IMR-90 (cell line): Measurements from ENCODE around the gene SERPINB8. TPM values are rescaled to one million over a fixed set of nuclear protein-coding genes. Genes with fewer than 3 reads are reported as not detected.

Source experiments
- ATAC-seq: fragments of 200-7000 bp; cut with Tn5 transposase; 2 replicates; pipeline ENCODE4 v1.9.1; 2020; ENCODE audit warnings: low read depth, mild to moderate bottlenecking, moderate library complexity
- BruUV-seq: library from RNA; stranded (reverse); fragments of 400-500 nt; replicated peaks from 2 replicates; lab custom pipeline; 2021; lab: Mats Ljungman, UMichigan
- CTCF ChIA-PET: fragments of 300-600 bp; formaldehyde crosslinking; extraction: SDS; loops from one replicate; lab custom pipeline; 2021; ENCODE audit warnings: antibody characterized with exemption; lab: Yijun Ruan, JAX
- POLR2A ChIA-PET: fragments of 300-600 bp; sonication (Branson Sonifier 250); formaldehyde crosslinking; loops from one replicate; lab custom pipeline; 2022; ENCODE audit warnings: antibody characterized with exemption; ENCODE audit not compliant: unreplicated experiment; lab: Charles Lee
- DNase-seq: peaks from one replicate; pipeline ENCODE4 v3.0.0; 2013
- H2AFZ ChIP-seq: replicated peaks from 2 replicates; pipeline ENCODE3; 2013; ENCODE audit warnings: low read length, mild to moderate bottlenecking; ENCODE audit not compliant: poor library complexity
- H2AK5ac ChIP-seq: 2 replicates; pipeline ENCODE4 v1.6.1; 2013; ENCODE audit warnings: low read depth, low read length, inconsistent platforms
- H2AK9ac ChIP-seq: replicated peaks from 2 replicates; pipeline ENCODE3; 2013; ENCODE audit warnings: mild to moderate bottlenecking, low read depth, low read length, moderate library complexity; ENCODE audit not compliant: poor library complexity
- H2BK120ac ChIP-seq: 2 replicates; pipeline ENCODE4 v1.6.1; 2013; ENCODE audit warnings: low read depth, low read length, inconsistent platforms
- H2BK15ac ChIP-seq: 3 replicates; pipeline ENCODE4 v1.6.1; 2013; ENCODE audit warnings: low read depth, low read length, inconsistent platforms
- H2BK20ac ChIP-seq: 2 replicates; pipeline ENCODE4 v1.6.1; 2013; ENCODE audit warnings: low read depth, mild to moderate bottlenecking, inconsistent platforms, low read length, moderate library complexity
- H2BK5ac ChIP-seq: 2 replicates; pipeline ENCODE4 v1.6.1; 2013; ENCODE audit warnings: mild to moderate bottlenecking, low read depth, low read length, inconsistent platforms; ENCODE audit not compliant: poor library complexity, severe bottlenecking
- H3K14ac ChIP-seq: replicated peaks from 2 replicates; pipeline ENCODE4 v1.6.1; 2013; ENCODE audit warnings: low read depth, low read length, inconsistent platforms
- H3K18ac ChIP-seq: 2 replicates; pipeline ENCODE4 v1.6.1; 2013; ENCODE audit warnings: low read depth, low read length, control low read depth
- H3K23ac ChIP-seq: 2 replicates; pipeline ENCODE4 v1.6.1; 2013; ENCODE audit warnings: low read depth, low read length, inconsistent platforms
- H3K27ac ChIP-seq: 2 replicates; pipeline ENCODE4 v1.5.1; 2013; ENCODE audit warnings: mild to moderate bottlenecking, control low read depth, low read length; ENCODE audit not compliant: insufficient read depth
- H3K27me3 ChIP-seq: 2 replicates; pipeline ENCODE4 v1.6.1; 2013; ENCODE audit warnings: low read length; ENCODE audit not compliant: control insufficient read depth, insufficient read depth
- H3K36me3 ChIP-seq: 2 replicates; pipeline ENCODE4 v1.6.1; 2013; ENCODE audit warnings: low read length, mixed read lengths; ENCODE audit not compliant: control insufficient read depth, insufficient read depth
- H3K4ac ChIP-seq: 2 replicates; pipeline ENCODE4 v1.6.1; 2013; ENCODE audit warnings: low read depth, low read length, inconsistent platforms
- H3K4me1 ChIP-seq: 2 replicates; pipeline ENCODE4 v1.6.1; 2013; ENCODE audit warnings: low read length, mixed read lengths; ENCODE audit not compliant: control insufficient read depth, insufficient read depth
- H3K4me2 ChIP-seq: 2 replicates; pipeline ENCODE4 v1.6.1; 2013; ENCODE audit warnings: low read depth, mild to moderate bottlenecking, control low read depth, low read length, moderate library complexity
- H3K4me3 ChIP-seq: 2 replicates; pipeline ENCODE4 v1.5.1; 2013; ENCODE audit warnings: low read depth, mild to moderate bottlenecking, control low read depth, low read length, moderate library complexity; ENCODE audit not compliant: insufficient read depth
- H3K56ac ChIP-seq: 2 replicates; pipeline ENCODE4 v1.6.1; 2013; ENCODE audit warnings: low read length, inconsistent platforms; ENCODE audit not compliant: insufficient read depth; ENCODE audit errors: extremely low read depth
- H3K79me1 ChIP-seq, 2 experiments: 2 replicates each; pipeline ENCODE4 v1.6.1; 2013; ENCODE audit warnings: low read length in 2 of 2, inconsistent platforms in 1 of 2, low read depth in 1 of 2
- H3K9ac ChIP-seq: 2 replicates; pipeline ENCODE4 v1.6.1; 2013; ENCODE audit warnings: low read depth, low read length, control low read depth
- H3K9me1 ChIP-seq: 2 replicates; pipeline ENCODE4 v1.6.1; 2013; ENCODE audit warnings: low read length, inconsistent platforms; ENCODE audit not compliant: insufficient read depth
- H3K9me3 ChIP-seq: 2 replicates; pipeline ENCODE4 v1.6.1; 2013; ENCODE audit warnings: low read length; ENCODE audit not compliant: control insufficient read depth, insufficient read depth
- H4K20me1 ChIP-seq: 2 replicates; pipeline ENCODE4 v1.6.1; 2013; ENCODE audit warnings: low read length, inconsistent platforms; ENCODE audit not compliant: insufficient read depth
- H4K5ac ChIP-seq: 2 replicates; pipeline ENCODE4 v1.6.1; 2013; ENCODE audit warnings: mild to moderate bottlenecking, low read depth, low read length, control low read depth
- H4K8ac ChIP-seq, 2 experiments: 2 replicates each; pipeline ENCODE4 v1.6.1; 2013; ENCODE audit warnings: low read depth in 2 of 2, low read length in 2 of 2, control low read depth in 1 of 2, inconsistent platforms in 1 of 2
- H4K91ac ChIP-seq: 2 replicates; pipeline ENCODE4 v1.6.1; 2013; ENCODE audit warnings: low read depth, low read length, inconsistent platforms; ENCODE audit not compliant: insufficient read depth
- MAFK ChIP-seq: IDR thresholded peaks from 2 replicates; pipeline ENCODE4 v1.6.1; 2012; ENCODE audit warnings: low read depth, low read length, improper control_type of control experiment
- WGBS, 2 experiments: methylation state at CpG; one replicate each; pipeline versions ENCODE4 v1.1.5 to v1.1.7; 2013; ENCODE audit warnings: missing lambda C conversion rate in 2 of 2; ENCODE audit not compliant: insufficient read length in 1 of 2; ENCODE audit errors: extremely low coverage in 2 of 2; 5-methylcytosine and 5-hydroxymethylcytosine counted together
- dilution Hi-C: fragments of 300-500 bp; cut with HindIII; formaldehyde crosslinking; loops from one replicate; pipeline ENCODE4 v1.14.3; 2018; ENCODE audit warnings: low sequenced_read_pairs; ENCODE audit not compliant: unreplicated experiment
- in situ Hi-C: fragments of 300-500 bp; cut with MboI; formaldehyde crosslinking; loops from 3 replicates; pipeline ENCODE4 v1.14.3; 2019; ENCODE audit warnings: low sequenced_read_pairs, inconsistent platforms, mixed read lengths
- intact Hi-C: fragments of 100-400 bp; cut with micrococcal nuclease; formaldehyde crosslinking; loops from 2 replicates; pipeline ENCODE4 v1.10.0; 2022
- polyA plus RNA-seq, 3 experiments: library from polyadenylated mRNA; depleted of rRNA; stranded (reverse); fragments of >200 nt; gene quantifications; 2 replicates each; pipeline ENCODE4 v1.2.3, GENCODE V29; 2012; ENCODE audit warnings: low replicate concordance in 1 of 3
- total RNA-seq: library from RNA; depleted of rRNA; stranded (reverse); fragments of >200 nt; gene quantifications from 2 replicates; pipeline ENCODE4 v1.2.3, GENCODE V29; 2012
- TF ChIP-seq, protein P1 (sequence below): conservative IDR thresholded peaks from 2 replicates; pipeline ENCODE4 v1.5.1; 2012; ENCODE audit warnings: mild to moderate bottlenecking, low read depth, low read length, improper control_type of control experiment

Gene SERPINB8
- total and polyA plus RNA-seq, 2 of the 4 experiments (the other 2 are of a cell fraction), result 14.3 to 16.7 TPM

DNA sequence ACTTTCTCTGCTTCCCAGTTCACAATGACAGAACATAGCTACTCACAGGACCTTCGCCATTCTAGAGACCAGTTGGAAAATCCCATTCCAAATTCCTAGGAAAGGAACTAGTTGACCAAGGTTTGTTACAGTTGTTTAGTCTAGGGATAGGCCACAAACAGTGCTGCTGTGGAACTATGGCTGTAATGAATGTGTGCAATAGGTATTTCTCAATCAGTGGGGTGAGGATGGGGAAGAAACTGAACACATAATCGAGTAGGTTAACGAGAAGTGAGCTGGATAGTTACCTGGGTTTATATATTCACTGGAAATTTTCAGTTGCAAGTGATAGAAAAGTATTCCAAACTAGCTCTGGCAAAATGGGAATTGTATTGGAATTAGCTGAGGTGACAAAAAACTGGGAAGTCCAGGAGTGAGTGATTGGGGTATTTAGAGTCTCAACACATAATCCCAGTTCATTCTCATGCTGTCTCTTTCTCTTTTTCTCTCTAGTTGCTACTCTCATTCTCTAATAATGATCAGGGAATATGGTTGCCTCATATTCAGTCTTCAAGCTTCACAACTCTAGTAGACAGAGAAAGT is 39.0 kb upstream of the SERPINB8 start:
- no peaks in the 10 kb centered on the region for H3K9me1 ChIP-seq
- H3K27me3 ChIP-seq, result peaks cover 6% of the 10 kb centered on the region
- no peak overlapping the region for H3K18ac ChIP-seq
- no peak overlapping the region for H3K9ac ChIP-seq
- H2AK9ac ChIP-seq, result no peak overlapping the region
- POLR2A ChIA-PET, result no interaction called here
- dilution Hi-C loops (no loop called here), in situ Hi-C loops (no loop called here), intact Hi-C loops (no loop called here)
- ATAC-seq (no peak), DNase-seq (no peak)
- no peak overlapping the region for H3K4me3 ChIP-seq
- H3K4me2 ChIP-seq, result no peak overlapping the region
- no peak overlapping the region for H2BK15ac ChIP-seq
- H3K36me3 ChIP-seq, result no peaks in the 10 kb centered on the region
- H3K9me3 ChIP-seq, result no peaks in the 10 kb centered on the region
- no peak overlapping the region for H2BK20ac ChIP-seq
- H4K5ac ChIP-seq, result no peak overlapping the region
- no peak overlapping the region for H3K27ac ChIP-seq
- no peak overlapping the region for H3K23ac ChIP-seq
- 50% methylated on average over 2 of the region's 3 CpGs; no CpG with 5 or more reads in 1 of the 2 experiments for WGBS, 2 experiments
- no peaks in the 10 kb centered on the region for H3K79me1 ChIP-seq
- H2BK120ac ChIP-seq, result no peak overlapping the region
- H4K91ac ChIP-seq, result no peak overlapping the region
- H2BK5ac ChIP-seq, result no peak overlapping the region
- TF ChIP-seq, protein P1, sequence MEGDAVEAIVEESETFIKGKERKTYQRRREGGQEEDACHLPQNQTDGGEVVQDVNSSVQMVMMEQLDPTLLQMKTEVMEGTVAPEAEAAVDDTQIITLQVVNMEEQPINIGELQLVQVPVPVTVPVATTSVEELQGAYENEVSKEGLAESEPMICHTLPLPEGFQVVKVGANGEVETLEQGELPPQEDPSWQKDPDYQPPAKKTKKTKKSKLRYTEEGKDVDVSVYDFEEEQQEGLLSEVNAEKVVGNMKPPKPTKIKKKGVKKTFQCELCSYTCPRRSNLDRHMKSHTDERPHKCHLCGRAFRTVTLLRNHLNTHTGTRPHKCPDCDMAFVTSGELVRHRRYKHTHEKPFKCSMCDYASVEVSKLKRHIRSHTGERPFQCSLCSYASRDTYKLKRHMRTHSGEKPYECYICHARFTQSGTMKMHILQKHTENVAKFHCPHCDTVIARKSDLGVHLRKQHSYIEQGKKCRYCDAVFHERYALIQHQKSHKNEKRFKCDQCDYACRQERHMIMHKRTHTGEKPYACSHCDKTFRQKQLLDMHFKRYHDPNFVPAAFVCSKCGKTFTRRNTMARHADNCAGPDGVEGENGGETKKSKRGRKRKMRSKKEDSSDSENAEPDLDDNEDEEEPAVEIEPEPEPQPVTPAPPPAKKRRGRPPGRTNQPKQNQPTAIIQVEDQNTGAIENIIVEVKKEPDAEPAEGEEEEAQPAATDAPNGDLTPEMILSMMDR, result no peak
- peak; percentile 77 for TF ChIP-seq MAFK
- CTCF ChIA-PET, result interaction anchor here (0.6 kb wide), 1 partner anchor 52 kb away, joined by 4 read pairs; no protein-coding TSS in a partner anchor
- no peaks in the 10 kb centered on the region for H3K4me1 ChIP-seq
- H2AFZ ChIP-seq, result no peak overlapping the region
- H4K20me1 ChIP-seq, result no peaks in the 10 kb centered on the region
- no peak overlapping the region for H4K8ac ChIP-seq
- no peak overlapping the region for H3K4ac ChIP-seq
- no peak overlapping the region for H2AK5ac ChIP-seq
- H3K14ac ChIP-seq, result no peak overlapping the region
- BruUV-seq, result no TSS peak
- H3K56ac ChIP-seq, result no peak overlapping the region
